HepG2 (cell line): ENCODE measurements around the gene PGPEP1. TPM values are rescaled to one million over a fixed set of nuclear protein-coding genes. Genes with fewer than 3 reads are reported as not detected.

Source experiments
- NCOA5 ChIP-seq: sonication (generic); formaldehyde crosslinking; IDR thresholded peaks from 2 replicates; pipeline ENCODE4 v1.4.0; 2020; ENCODE audit warnings: missing genetic modification reagents
- NR2C2 ChIP-seq: sonication (generic); formaldehyde crosslinking; IDR thresholded peaks from 2 replicates; pipeline ENCODE4 v1.4.0; 2020; ENCODE audit warnings: missing genetic modification reagents, mild to moderate bottlenecking, moderate library complexity, borderline replicate concordance
- RARG ChIP-seq: sonication (generic); formaldehyde crosslinking; IDR thresholded peaks from 2 replicates; pipeline ENCODE4 v1.4.0; 2020; ENCODE audit warnings: low read depth, mild to moderate bottlenecking, missing genetic modification reagents
- SNAPC2 ChIP-seq: sonication (generic); formaldehyde crosslinking; IDR thresholded peaks from 2 replicates; pipeline ENCODE4 v1.8.1; 2022; ENCODE audit warnings: mild to moderate bottlenecking, missing genetic modification reagents
- SNRNP70 ChIP-seq: fragments of 200-400 bp; formaldehyde crosslinking; IDR thresholded peaks from 2 replicates; pipeline ENCODE4 v1.6.1; 2017; ENCODE audit warnings: mild to moderate bottlenecking, low read depth, low read length, moderate library complexity
- SOX13 ChIP-seq, 3 experiments: fragments of 450-650 bp in 1 of 3; sonication (generic) in 1 of 3; formaldehyde crosslinking in 1 of 3; IDR thresholded peaks in 2 of 3; conservative IDR thresholded peaks in 1 of 3; 2 replicates each; pipeline versions ENCODE4 v1.5.0 to v1.6.1; 2016 to 2020; ENCODE audit warnings: antibody characterized with exemption in 1 of 3, mild to moderate bottlenecking in 1 of 3, missing compliant biosample characterization in 1 of 3, missing genetic modification reagents in 1 of 3, moderate library complexity in 1 of 3
- SPEN ChIP-seq: sonication (generic); formaldehyde crosslinking; IDR thresholded peaks from 2 replicates; pipeline ENCODE4 v1.5.1; 2020; ENCODE audit warnings: low read depth, mild to moderate bottlenecking, missing genetic modification reagents
- TBP ChIP-seq: sonication (generic); formaldehyde crosslinking; IDR thresholded peaks from 2 replicates; pipeline ENCODE4 v1.5.0; 2020; ENCODE audit warnings: missing genetic modification reagents
- TIGD3 ChIP-seq: sonication (generic); formaldehyde crosslinking; IDR thresholded peaks from 2 replicates; pipeline ENCODE4 v1.5.1; 2020; ENCODE audit warnings: mild to moderate bottlenecking, missing genetic modification reagents, borderline replicate concordance
- UBTF ChIP-seq: sonication (generic); formaldehyde crosslinking; IDR thresholded peaks from 2 replicates; pipeline ENCODE4 v1.4.0; 2020; ENCODE audit warnings: mild to moderate bottlenecking, missing genetic modification reagents
- ZBTB39 ChIP-seq: sonication (generic); formaldehyde crosslinking; IDR thresholded peaks from 2 replicates; pipeline ENCODE4 v1.5.0; 2020; ENCODE audit warnings: missing genetic modification reagents
- ZFP82 ChIP-seq: sonication (generic); formaldehyde crosslinking; IDR thresholded peaks from 2 replicates; pipeline ENCODE4 v1.5.1; 2020; ENCODE audit warnings: mild to moderate bottlenecking, missing genetic modification reagents, borderline replicate concordance
- ZFYVE20 ChIP-seq: sonication (generic); formaldehyde crosslinking; IDR thresholded peaks from 2 replicates; pipeline ENCODE4 v1.8.0; 2023; ENCODE audit warnings: low read depth, mild to moderate bottlenecking, moderate library complexity, missing genetic modification reagents, borderline replicate concordance
- ZNF343 ChIP-seq: sonication (generic); formaldehyde crosslinking; IDR thresholded peaks from 2 replicates; pipeline ENCODE4 v1.4.0; 2020; ENCODE audit warnings: mild to moderate bottlenecking, missing genetic modification reagents
- ZNF562 ChIP-seq: sonication (generic); formaldehyde crosslinking; IDR thresholded peaks from 2 replicates; pipeline ENCODE4 v1.8.0; 2022; ENCODE audit warnings: missing genetic modification reagents, borderline replicate concordance
- ZNF629 ChIP-seq: sonication (generic); formaldehyde crosslinking; conservative IDR thresholded peaks from 2 replicates; pipeline ENCODE4 v1.5.0; 2020; ENCODE audit warnings: missing genetic modification reagents
- ZNF780A ChIP-seq: sonication (generic); formaldehyde crosslinking; IDR thresholded peaks from 2 replicates; pipeline ENCODE4 v1.8.0; 2022; ENCODE audit warnings: mild to moderate bottlenecking, missing genetic modification reagents, moderate library complexity
- polyA plus RNA-seq, 8 experiments: library from polyadenylated mRNA; depleted of rRNA in 3 of 8; stranded (reverse) in 7 of 8; unstranded in 1 of 8; fragments of >200 nt; fragmentation: Illumina TruSeq in 4 of 8; extraction: Trizol in 4 of 8; gene quantifications; 2 replicates each; pipeline versions ENCODE4 v1.2.1 to v1.2.3, GENCODE V29; 2011 to 2016; ENCODE audit warnings: low read depth in 4 of 8, missing spikeins in 1 of 8, mixed read lengths in 1 of 8; ENCODE audit not compliant: insufficient read depth in 1 of 8
- total RNA-seq, 5 experiments: library from RNA; depleted of rRNA; stranded (reverse); fragments of >200 nt; fragmentation: Illumina TruSeq; extraction: Trizol; gene quantifications; 2 replicates each; pipeline ENCODE4 v1.2.3, GENCODE V29; 2016; ENCODE audit warnings: low read depth in 1 of 5
- TF ChIP-seq, protein P1 (sequence below): sonication (generic); formaldehyde crosslinking; IDR thresholded peaks from 2 replicates; pipeline ENCODE4 v1.8.1; 2023; ENCODE audit warnings: mild to moderate bottlenecking, missing genetic modification reagents

The PGPEP1 gene
- total and polyA plus RNA-seq, 2 of the 13 experiments (the other 11 are each of a cell fraction or from before 2014, with no cell fraction given), result 53.1 to 56.6 TPM

GRCh38 chr19:18364826-18365528 lies 24.6 kb downstream of the PGPEP1 start (continued):
- no peak for TF ChIP-seq TBP
- TF ChIP-seq TIGD3 (CRISPR knock-in tag), result no peak
- TF ChIP-seq ZNF780A, result no peak
- TF ChIP-seq RARG (CRISPR knock-in tag), result no peak
- no peak for TF ChIP-seq ZBTB39 (CRISPR knock-in tag)
- peak; percentile 79; the same call in 1 of the 2 replicates for TF ChIP-seq NR2C2 (CRISPR knock-in tag)
- TF ChIP-seq NCOA5 (CRISPR knock-in tag), result no peak
- 0 out of 2 replicates have a peak, but pooled peaks have one; percentile 7 for TF ChIP-seq ZNF629
- TF ChIP-seq SPEN (CRISPR knock-in tag), result peak; percentile 72; the same call in 1 of the 2 replicates
- peak; percentile 52; the same call in 1 of the 2 replicates for TF ChIP-seq SNAPC2 (CRISPR knock-in tag)
- TF ChIP-seq UBTF (CRISPR knock-in tag), result no peak
- no peak for TF ChIP-seq ZFP82
- TF ChIP-seq SOX13 (IDR thresholded peaks at IDR 0.05), result 0 out of 2 replicates have a peak, but pooled peaks have one; percentile 31
- TF ChIP-seq SOX13 (CRISPR knock-in tag; conservative IDR thresholded peaks at IDR 0.05 in 1 of 2, IDR thresholded peaks at IDR 0.05 in 1 of 2), result peak in 1 of 2 experiments; percentile 80; a peak in 2 of 4 replicates
- TF ChIP-seq ZFYVE20 (CRISPR knock-in tag), result no peak
- no peak for TF ChIP-seq ZNF343
- TF ChIP-seq ZNF562 (CRISPR knock-in tag), result no peak
- TF ChIP-seq SNRNP70, result no peak
- TF ChIP-seq, protein P1, sequence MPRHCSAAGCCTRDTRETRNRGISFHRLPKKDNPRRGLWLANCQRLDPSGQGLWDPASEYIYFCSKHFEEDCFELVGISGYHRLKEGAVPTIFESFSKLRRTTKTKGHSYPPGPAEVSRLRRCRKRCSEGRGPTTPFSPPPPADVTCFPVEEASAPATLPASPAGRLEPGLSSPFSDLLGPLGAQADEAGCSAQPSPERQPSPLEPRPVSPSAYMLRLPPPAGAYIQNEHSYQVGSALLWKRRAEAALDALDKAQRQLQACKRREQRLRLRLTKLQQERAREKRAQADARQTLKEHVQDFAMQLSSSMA (CRISPR knock-in tag), result no peak
